Effector CD4-positive, alpha-beta T cell (primary cell): ENCODE results near the gene DUSP12.

Source experiments
- DNase-seq: peaks from one replicate; pipeline ENCODE4 v3.0.0-alpha.2; 2020

Gene DUSP12

DNA sequence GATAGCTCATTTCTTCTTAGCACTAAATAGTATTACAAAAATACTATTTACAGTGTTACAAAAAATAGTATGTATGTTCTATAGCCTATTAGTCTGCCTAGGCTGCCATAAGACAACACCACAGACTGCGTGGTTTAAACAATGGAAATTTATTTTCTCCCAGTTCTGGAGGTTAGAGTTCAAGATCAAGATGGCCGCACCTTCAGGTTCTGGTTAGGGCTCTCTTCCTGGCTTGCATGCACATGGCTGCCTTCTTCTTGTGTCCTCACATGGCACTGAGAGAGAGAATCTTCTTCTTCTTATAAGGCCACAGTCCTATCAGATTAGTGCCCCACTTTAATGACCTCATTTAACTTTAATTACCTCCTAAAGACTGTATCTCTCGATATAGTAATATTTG, 20.7 kb downstream of the DUSP12 start:
- DNase-seq: no peak

DNA sequence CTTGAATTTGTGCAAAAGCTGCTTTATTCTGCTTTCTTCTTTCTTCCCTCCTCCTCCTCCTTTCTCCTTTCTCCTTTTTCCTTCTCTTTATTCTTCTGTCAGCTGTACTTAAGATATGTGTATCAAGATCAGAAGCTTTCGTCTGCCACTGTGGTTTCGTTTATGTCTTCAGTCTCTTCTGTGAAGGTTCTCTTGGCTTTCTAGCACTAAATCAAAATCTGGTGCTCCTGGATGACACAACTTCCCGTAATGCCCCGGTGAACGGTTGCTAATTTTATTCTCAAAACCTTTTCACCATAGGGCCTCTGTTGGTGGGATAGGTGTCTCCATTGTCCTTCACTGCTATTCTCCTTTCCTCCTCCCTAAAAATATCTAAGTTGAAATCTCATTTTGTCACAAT, 21.6 kb downstream of the DUSP12 start:
- no peak for DNase-seq

DNA sequence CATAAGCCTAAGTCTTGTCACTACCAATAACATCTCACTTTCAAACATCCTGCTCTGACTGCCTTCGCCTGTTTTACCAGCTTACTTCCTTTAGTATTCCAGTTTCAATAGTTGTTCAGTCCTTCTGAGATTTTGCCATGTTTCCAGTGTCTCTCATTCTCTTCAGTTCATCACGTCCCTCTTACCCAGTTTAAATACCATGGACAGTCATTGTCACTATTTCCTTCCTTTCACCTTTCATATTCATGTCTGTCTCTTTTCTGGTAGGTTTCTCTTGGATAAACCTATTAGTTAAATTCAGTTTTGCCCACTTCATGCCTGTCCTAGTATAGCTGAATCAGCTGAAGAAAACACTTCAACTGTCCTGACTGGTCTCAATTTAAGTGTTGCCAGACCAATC, 22.4 kb downstream of the DUSP12 start:
- DNase-seq: no peak

DNA sequence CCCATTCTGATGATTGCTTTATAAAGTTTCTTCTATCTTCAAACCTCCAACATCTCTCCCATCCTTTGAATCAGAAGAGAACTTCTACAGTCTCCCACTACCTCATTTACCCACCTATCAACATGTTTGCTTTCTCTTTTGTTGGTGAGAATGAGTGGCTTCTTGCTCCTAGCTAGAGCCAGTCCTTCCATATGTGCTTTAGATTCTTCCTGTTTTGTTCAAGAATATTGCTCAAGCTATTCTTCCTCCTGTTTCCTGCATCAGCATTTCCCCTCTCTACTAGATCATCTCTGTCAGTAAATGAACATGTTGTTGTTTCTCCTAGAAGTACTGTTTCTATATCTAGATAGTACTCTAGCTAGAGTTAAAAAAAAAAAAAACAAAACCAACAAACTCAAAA, 22.8 kb downstream of the DUSP12 start:
- no peak for DNase-seq

DNA sequence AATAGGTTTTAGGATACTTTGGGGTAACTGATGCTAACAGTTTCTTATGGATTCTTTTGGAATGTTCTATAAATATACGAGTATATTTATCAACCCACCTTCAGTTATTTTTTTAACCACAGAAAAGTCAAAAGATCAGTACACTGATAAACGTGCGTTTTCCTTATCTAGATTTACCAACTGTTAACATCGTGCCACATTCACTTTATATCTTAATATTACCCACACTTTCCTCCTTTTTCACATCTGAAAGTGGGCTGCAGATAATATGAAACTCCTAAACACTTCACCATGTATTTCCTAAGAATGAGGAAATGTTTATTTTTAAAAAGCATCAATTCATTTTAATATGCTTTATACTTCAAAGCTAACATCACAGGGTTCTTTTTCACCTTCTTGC, 24.2 kb downstream of the DUSP12 start:
- DNase-seq: no peak

DNA sequence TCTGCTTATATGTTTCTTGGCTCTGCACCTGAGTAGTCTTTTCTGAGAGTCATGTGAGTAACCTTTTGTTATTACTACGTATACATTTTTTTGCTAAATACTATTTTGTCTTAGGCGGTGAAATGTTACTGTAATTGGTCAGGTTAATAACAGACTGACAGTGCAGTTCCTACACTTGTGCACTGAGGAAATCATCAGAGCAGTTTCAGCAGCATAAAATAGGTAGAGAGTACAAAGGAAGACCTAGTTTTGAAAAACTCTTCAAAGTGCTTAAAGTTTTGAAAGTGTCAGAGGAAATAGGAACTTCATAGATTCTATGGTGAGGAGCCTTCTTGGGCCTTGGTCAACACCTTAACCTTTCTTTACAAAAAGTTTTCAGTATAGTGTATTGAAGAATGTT, 27.7 kb downstream of the DUSP12 start:
- no peak for DNase-seq

DNA sequence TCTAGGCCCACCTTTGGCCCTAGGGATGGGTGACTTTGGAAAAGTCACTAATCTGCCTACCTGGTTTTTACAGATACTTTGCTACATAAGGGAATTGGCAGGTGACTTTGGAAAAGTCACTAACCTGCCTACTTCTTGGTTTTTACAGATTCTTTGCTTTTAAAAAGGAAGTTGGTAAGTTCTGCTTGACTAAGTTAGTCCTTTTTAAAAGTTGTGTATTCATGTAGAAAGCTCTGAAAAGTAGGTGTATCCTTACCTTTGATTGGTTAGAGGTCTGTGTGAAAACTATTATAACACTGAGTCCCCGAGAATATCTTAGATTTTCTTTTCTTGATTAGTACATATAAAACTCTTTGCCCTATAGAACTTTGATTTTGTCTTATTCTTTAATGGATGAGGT, 28.9 kb downstream of the DUSP12 start:
- no peak for DNase-seq

DNA sequence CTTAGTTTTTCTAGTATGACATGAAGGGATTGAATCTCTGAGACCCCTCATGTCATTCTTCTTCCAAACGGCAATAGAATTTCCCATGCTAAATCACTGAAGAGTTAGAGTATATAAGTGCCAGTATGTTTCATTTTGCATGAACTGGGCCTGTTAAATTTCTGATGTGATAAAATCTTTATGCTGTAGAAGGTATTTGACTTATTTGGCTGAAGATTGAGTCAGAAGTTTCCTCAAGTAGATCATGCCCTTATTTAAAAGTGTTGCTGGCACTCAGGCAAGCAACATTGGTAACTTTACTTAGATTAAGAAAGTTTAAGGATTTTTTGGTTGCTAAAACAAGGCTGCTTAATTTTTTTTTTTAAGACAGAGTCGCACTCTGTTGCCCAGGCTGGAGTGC, 29.8 kb downstream of the DUSP12 start:
- DNase-seq: no peak

DNA sequence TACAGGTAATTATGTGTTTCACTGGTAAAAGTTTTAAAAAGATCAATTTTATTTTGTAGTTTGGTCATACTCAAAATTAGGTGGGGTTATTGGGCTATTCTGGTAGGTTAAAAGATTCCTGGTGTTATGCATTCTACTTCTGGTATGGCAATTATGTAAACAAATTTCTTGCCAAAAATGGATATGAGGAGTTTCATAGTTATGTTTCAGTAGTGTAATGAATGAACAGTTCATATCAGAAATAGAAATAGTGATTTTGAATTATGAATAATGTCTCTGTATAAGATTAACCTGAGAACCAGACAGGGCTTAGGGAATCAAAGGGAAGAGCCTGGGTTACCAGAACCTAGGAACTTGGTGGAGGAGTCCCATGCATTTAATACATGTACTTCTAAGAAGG, 32.4 kb downstream of the DUSP12 start:
- DNase-seq: no peak

DNA sequence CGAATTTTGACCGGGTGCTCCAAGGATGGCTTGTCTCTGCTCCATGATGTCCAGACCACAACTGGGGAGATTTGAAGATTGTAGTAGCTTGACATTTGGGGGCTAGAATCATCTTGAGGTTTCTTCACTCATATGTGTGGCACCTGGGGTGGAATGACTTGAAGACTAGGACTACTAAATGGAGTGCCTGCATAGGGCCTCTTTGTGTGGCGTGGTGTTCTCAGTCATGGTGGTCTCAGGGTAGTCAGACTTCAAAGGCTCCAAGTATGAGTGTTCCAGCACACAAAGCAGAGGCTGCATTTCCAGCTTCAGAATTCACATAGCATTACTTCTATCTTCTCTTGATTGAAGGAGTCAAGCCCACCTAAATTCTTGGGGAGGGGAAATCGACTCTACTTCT, 33.3 kb downstream of the DUSP12 start:
- DNase-seq: no peak

DNA sequence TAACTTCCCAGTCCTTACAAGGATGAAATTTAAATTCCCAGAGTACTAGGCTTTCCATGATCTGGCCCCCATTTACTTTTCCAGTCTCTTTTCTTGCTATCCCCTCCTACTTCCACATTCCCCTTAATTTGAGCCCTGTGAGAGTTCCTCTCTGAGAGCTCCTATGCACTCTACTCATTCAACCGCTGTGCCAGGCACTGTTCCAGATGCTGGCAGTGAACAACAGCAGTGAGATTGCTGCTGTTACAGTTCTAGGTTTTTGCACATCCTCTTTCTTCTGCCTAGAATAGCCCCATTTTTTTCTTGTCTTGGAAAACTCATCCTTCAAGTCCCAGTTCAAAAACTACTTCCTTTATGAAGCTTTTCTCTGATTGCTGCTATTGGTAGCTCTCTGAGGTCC, 35.4 kb downstream of the DUSP12 start:
- no peak for DNase-seq

DNA sequence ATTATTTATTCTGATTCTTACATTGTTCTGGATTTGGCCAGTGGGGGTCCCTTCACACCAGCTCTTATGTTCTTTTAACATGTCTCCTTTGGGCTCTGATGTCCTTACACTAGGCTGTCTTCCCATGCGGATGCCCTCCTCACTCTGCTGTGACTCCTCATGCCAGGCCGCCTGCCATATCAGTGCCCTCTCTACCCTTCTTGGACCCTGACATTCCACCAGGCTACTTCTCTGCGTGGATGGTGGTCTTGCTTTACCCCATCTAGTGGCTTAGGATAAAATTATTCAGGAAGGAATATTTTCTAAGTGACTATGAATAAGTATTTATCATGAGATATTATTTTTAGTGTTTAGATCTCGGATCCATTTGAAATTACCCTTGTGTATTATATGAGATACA, 37.8 kb downstream of the DUSP12 start:
- DNase-seq: no peak

DNA sequence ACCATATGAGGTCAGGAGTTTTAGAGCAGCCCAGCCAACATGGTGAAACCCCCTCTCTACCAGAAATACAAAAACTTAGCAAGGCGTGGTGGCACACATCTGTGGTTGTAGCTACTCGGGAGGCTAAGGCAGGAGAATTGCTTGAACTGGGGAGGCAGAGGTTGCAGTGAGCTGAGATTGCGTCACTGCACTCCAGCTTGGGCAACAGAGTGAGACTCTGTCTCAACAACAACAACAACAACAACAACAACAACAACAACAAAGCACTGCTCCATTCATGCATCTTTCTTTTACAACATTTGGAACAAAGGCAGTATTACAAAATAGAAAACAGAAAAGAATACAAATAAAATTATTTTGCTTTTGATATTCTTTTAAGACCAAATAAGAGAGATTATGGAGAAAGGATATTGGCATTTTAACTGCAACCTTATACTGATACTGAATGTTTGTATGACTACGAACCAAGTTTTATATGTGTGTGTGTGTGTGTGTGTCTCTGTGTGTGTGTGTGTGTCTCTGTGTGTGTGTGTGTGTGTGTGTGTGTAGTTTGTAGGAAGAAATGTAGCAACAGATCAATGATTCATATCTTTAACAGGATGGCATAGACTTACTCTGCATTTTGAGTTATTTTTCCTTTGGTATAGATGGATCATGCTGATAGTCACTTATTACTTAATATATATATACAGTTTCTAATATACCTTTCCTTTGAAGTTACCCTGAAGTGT, 41.2 kb downstream of the DUSP12 start:
- no peak for DNase-seq

DNA sequence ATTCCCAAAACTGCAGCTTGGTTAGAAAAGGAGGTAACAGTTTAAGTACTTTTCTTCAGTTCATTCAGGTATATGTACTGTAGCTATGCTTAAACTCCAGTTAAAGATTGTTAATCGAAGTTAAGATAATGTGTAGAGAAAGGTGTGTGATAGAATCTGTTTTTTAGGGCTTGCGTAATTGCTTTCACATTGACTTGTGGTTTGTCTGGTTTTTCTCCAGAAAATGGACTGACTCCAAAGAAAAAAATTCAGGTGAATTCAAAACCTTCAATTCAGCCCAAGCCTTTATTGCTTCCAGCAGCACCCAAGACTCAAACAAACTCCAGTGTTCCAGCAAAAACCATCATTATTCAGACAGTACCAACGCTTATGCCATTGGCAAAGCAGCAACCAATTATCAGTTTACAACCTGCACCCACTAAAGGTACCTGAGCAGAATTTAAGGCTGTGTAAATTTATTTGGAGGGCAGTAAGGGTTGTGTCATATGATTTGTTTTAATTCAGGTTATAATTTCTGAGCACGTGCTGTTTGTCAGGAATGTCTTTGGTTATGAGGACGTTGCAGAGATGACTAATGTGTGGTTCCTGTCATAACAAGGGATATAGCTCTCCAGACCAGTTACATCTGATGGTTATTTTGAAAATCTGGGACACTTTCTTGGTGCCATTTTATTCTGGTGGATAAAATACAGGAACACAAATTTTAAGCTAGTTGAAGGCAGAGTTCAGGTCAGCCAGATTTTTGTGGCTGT, 42.5 kb downstream of the DUSP12 start:
- DNase-seq: no peak

DNA sequence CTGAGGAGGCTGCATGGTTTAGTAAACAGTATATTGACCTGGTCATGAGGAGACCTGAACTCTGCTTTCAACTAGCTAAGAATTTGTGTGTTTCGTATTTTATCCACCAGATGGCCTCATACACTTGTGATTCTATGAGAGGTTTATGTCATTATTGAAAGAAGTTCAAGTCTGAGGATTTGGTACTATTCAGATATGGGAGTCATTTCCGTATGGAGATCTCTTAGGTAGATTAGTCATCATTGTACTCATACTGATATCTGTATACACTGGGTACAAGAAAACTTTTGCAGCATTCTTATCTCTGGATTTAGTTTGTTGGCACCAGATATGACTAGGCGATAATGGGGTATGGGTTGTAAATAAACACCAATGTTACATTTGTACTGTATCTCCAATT, 43.2 kb downstream of the DUSP12 start:
- no peak for DNase-seq

DNA sequence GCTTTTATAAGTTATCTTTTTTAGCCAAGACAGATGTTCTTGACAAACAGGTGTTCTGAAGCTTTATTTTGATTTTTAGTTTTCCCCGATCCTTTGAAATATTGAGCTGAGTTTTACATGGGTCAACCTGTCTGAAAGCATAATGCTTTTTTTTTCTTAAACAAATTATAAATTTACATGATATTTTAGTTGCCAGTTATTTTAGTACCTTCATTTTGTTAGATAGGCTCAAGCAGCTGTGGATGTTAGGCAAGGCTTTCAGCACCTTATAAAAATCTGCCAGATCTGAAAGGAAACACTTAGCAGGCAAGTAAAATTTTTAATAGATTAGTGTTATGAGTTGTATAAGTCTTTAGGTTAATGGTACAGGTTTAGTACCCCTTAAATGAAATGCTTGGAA, 50.2 kb downstream of the DUSP12 start:
- DNase-seq: no peak

DNA sequence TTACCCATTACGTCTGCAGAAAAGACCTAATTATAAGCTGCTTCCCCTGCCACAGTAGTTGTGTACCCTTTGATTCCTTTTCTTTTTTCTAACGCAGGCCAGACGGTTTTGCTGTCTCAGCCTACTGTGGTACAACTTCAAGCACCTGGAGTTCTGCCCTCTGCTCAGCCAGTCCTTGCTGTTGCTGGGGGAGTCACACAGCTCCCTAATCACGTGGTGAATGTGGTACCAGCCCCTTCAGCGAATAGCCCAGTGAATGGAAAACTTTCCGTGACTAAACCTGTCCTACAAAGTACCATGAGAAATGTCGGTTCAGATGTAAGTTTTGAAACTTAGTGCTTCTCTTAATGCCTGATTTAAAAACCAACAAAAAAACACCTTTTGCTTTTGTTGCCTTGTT, 52.4 kb downstream of the DUSP12 start:
- DNase-seq: no peak

DNA sequence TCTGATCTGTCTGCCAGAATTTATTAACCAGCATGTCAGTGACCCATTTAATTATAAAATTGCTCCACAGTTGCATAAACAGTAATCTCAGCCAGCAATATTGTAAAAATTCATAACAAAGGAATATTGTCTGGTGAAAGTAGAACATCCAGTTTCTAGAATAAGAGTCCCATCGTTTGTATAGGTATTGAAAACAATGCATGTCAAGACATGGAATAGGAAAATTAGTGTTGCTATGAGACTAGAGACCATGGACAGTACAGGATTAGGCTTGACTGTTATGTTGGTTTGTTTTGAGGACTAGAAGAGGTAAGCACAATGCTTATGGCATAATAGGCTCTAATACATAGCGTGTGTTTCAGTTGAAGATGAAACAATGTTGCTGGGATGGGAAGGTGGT, 53.6 kb downstream of the DUSP12 start:
- no peak for DNase-seq

DNA sequence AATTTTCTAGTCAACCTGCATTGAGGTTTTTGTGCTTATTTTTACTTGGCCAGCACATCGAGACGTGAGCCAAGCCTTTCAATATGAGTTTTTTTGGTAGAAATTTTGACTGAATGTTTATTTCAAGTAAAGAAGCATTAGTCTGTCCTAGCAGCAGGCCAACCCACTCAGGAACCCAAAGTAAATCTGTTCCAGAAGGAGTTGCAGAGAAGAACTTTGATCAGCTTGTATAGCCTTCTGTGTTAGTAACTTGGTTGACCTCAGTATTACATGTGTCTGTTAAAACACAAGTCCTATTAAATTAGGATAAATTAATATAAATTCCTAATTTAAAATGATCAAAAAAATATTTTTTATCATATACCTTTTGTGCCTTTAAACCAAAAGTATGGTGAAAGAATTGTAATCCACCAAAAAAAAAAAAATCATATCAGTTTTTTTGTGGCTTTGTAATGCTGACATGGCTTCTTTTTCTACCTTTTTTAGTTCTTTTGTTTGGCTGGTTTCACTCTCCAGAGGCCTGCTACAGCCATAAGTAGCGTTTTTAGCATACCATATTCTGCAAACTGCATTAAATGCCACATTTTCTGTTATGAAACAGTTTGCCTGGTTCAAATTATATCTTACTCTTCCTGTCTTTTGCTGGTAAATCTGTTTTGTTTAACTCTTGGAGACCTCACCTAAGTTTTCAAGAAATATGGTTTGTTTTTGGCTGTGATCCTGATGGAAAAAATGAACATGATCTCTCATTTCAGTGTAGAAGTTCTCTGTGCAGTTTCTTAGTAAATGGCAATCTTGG, 56.0 kb downstream of the DUSP12 start:
- DNase-seq: no peak
